ENCODE results near the gene TMEM135. TPM values are rescaled to one million over a fixed set of nuclear protein-coding genes. Genes with fewer than 3 reads are reported as not detected.
"Not testable (repeated sequence)": the region's sequence is repeated elsewhere in the genome, so short reads cannot be mapped to it uniquely, and the experiment has no call there.

The TMEM135 gene
- 20.2 and 23.7 TPM in 2 replicates for polyA plus RNA-seq (2014; cell fraction: cytosol; rRNA removed)
- 17.1 and 19.1 TPM in 2 replicates for polyA plus RNA-seq (2014; cell fraction: nucleus; rRNA removed)

GRCh38 chr11:87037450-87038234 lies at the start of gene TMEM135:
Gene TMEM135 (plus strand): TSS chr11:87037934. CDS start chr11:87038046, 112 bp downstream.
- DNase-seq (ENCODE audit: low spot score) = peak; percentile 97

- no peak for DNase-seq (ENCODE audit: low spot score)
Measured at GRCh38 chr11:86988351-86988881, 49.3 kb upstream of the TMEM135 start.

- DNase-seq (ENCODE audit: low spot score) = no peak
Measured at GRCh38 chr11:86990031-86990430, 47.7 kb upstream of the TMEM135 start.

- no peak for DNase-seq (ENCODE audit: low spot score)
Measured at GRCh38 chr11:86990515-86990914, 47.2 kb upstream of the TMEM135 start.

- no peak for DNase-seq (ENCODE audit: low spot score)
Measured at GRCh38 chr11:86991341-86991740, 46.4 kb upstream of the TMEM135 start.

- DNase-seq (ENCODE audit: low spot score) = not testable (repeated sequence)
Measured at GRCh38 chr11:86992340-86992739, 45.4 kb upstream of the TMEM135 start.

- DNase-seq (ENCODE audit: low spot score) = no peak
Measured at GRCh38 chr11:86993031-86993430, 44.7 kb upstream of the TMEM135 start.

- DNase-seq (ENCODE audit: low spot score) = no peak
Measured at GRCh38 chr11:86996953-86997570, 40.7 kb upstream of the TMEM135 start.

- no peak for DNase-seq (ENCODE audit: low spot score)
Measured at GRCh38 chr11:86999388-86999787, 38.3 kb upstream of the TMEM135 start.

GRCh38 chr11:86999859-87000753 lies 37.6 kb upstream of the TMEM135 start:
- DNase-seq (ENCODE audit: low spot score) = peak; percentile 72

- DNase-seq (ENCODE audit: low spot score) = no peak
Measured at GRCh38 chr11:87002918-87003317, 34.8 kb upstream of the TMEM135 start.

- not testable (repeated sequence) for DNase-seq (ENCODE audit: low spot score)
Measured at GRCh38 chr11:87004281-87004680, 33.5 kb upstream of the TMEM135 start.

GRCh38 chr11:87005569-87005921 lies 32.2 kb upstream of the TMEM135 start:
- no peak for DNase-seq (ENCODE audit: low spot score)

- no peak for DNase-seq (ENCODE audit: low spot score)
Measured at GRCh38 chr11:87006035-87006434, 31.7 kb upstream of the TMEM135 start.

GRCh38 chr11:87007963-87008362 lies 29.8 kb upstream of the TMEM135 start:
- no peak for DNase-seq (ENCODE audit: low spot score)

- no peak for DNase-seq (ENCODE audit: low spot score)
Measured at GRCh38 chr11:87012089-87012488, 25.6 kb upstream of the TMEM135 start.

- DNase-seq (ENCODE audit: low spot score) = no peak
Measured at GRCh38 chr11:87012673-87013072, 25.1 kb upstream of the TMEM135 start.

GRCh38 chr11:87013912-87014825 lies 23.6 kb upstream of the TMEM135 start:
- DNase-seq (ENCODE audit: low spot score) = no peak

GRCh38 chr11:87015645-87016044 lies 22.1 kb upstream of the TMEM135 start:
- no peak for DNase-seq (ENCODE audit: low spot score)

GRCh38 chr11:87019613-87020271 lies 18.0 kb upstream of the TMEM135 start:
- DNase-seq (ENCODE audit: low spot score) = no peak
